K562 (cell line): Measurements from ENCODE around the gene PSMA5. TPM values are rescaled to one million over a fixed set of nuclear protein-coding genes. Genes with fewer than 3 reads are reported as not detected.
A peak's percentile ranks its signal among the peaks of the same experiment; 100 is the strongest.

Experiments
- DNMT1 ChIP-seq: fragments of 450-650 bp; IDR thresholded peaks from 2 replicates; pipeline ENCODE4 v1.6.1; 2016; ENCODE audit warnings: antibody characterized with exemption, mild to moderate bottlenecking
- DPF2 ChIP-seq: fragments of 450-650 bp; IDR thresholded peaks from 2 replicates; pipeline ENCODE4 v1.6.1; 2016
- EGR1 ChIP-seq: fragments of 450-650 bp; conservative IDR thresholded peaks from 2 replicates; pipeline ENCODE4 v1.6.1; 2017; ENCODE audit warnings: mild to moderate bottlenecking
- LARP7 ChIP-seq: fragments of 450-650 bp; IDR thresholded peaks from 2 replicates; pipeline ENCODE4 v1.6.1; 2016
- NFE2 ChIP-seq: IDR thresholded peaks from 2 replicates; pipeline ENCODE4 v1.6.1; 2014; ENCODE audit warnings: antibody characterized with exemption, low read depth
- NR1H2 ChIP-seq: sonication (generic); formaldehyde crosslinking; IDR thresholded peaks from 2 replicates; pipeline ENCODE4 v1.4.0; 2020; ENCODE audit warnings: mild to moderate bottlenecking, missing genetic modification reagents
- RFX5 ChIP-seq: IDR thresholded peaks from 2 replicates; pipeline ENCODE4 v1.6.1; 2011; ENCODE audit warnings: low read depth, mild to moderate bottlenecking, improper control_type of control experiment, low read length
- TCF3 ChIP-seq: sonication (generic); formaldehyde crosslinking; IDR thresholded peaks from 2 replicates; pipeline ENCODE4 v1.4.0; 2020; ENCODE audit warnings: mild to moderate bottlenecking, missing genetic modification reagents
- polyA plus RNA-seq, 8 experiments: library from polyadenylated mRNA; depleted of rRNA in 4 of 8; stranded (reverse) in 5 of 8; unstranded in 3 of 8; fragments of >200 nt; fragmentation: Nextera tagmentation in 2 of 8; fragmentation: Illumina TruSeq in 1 of 8; extraction: Ambion mirVana in 2 of 8; extraction: Trizol in 1 of 8; gene quantifications; 2 replicates each; pipeline versions ENCODE4 v1.2.1 to v1.2.3, GENCODE V29; 2011 to 2014; ENCODE audit warnings: inconsistent platforms in 1 of 8, missing spikeins in 1 of 8
- total RNA-seq, 7 experiments: library from RNA; depleted of rRNA in 6 of 7; stranded (reverse); fragments of >200 nt in 6 of 7; fragmentation: Illumina TruSeq in 2 of 7; extraction: Trizol in 2 of 7; gene quantifications; 2 replicates each; pipeline versions ENCODE4 v1.2.1 to v1.2.3, GENCODE V29; 2011 to 2021; ENCODE audit warnings: low replicate concordance in 1 of 7
- TF ChIP-seq, protein P1 (sequence below): fragments of 250-450 bp; sonication (Bioruptor Pico); IDR thresholded peaks from 2 replicates; pipeline ENCODE4 v1.4.0; 2020; ENCODE audit warnings: mild to moderate bottlenecking, moderate library complexity
- TF ChIP-seq, protein P2 (sequence below): fragments of 250-450 bp; sonication (Bioruptor Pico); IDR thresholded peaks from 2 replicates; pipeline ENCODE4 v1.8.0; 2021; ENCODE audit warnings: mild to moderate bottlenecking, moderate library complexity
- TF ChIP-seq, protein P3 (sequence below): fragments of 250-450 bp; sonication (Bioruptor Pico); IDR thresholded peaks from 2 replicates; pipeline ENCODE4 v1.8.0; 2021; ENCODE audit warnings: borderline replicate concordance, mild to moderate bottlenecking, moderate library complexity; ENCODE audit not compliant: poor library complexity, severe bottlenecking
- TF ChIP-seq, protein P4 (sequence below): fragments of 250-450 bp; sonication (Bioruptor Pico); IDR thresholded peaks from 2 replicates; pipeline ENCODE4 v1.5.0; 2021
- TF ChIP-seq, protein P5 (sequence below): fragments of 200-800 bp; sonication (Bioruptor generic); IDR thresholded peaks from 2 replicates; pipeline ENCODE4 v1.6.1; 2017; ENCODE audit warnings: missing genetic modification characterization, missing compliant biosample characterization
- TF ChIP-seq, protein P6 (sequence below): IDR thresholded peaks from 2 replicates; pipeline ENCODE4 v1.6.1; 2011; ENCODE audit not compliant: insufficient read length; ENCODE audit errors: extremely low read depth
- TF ChIP-seq, protein P7 (sequence below), 2 experiments: IDR thresholded peaks in 1 of 2; conservative IDR thresholded peaks in 1 of 2; 2 replicates each; pipeline ENCODE4 v1.6.1; 2016; ENCODE audit warnings: low read depth in 2 of 2, mild to moderate bottlenecking in 1 of 2, missing compliant biosample characterization in 1 of 2, missing genetic modification characterization in 1 of 2, moderate library complexity in 1 of 2

The PSMA5 gene
- total and polyA plus RNA-seq, 9 of the 15 experiments (the other 6 are each of a cell fraction or from before 2014, with no cell fraction given) = 82.6 to 542 (median 287) TPM

DNA sequence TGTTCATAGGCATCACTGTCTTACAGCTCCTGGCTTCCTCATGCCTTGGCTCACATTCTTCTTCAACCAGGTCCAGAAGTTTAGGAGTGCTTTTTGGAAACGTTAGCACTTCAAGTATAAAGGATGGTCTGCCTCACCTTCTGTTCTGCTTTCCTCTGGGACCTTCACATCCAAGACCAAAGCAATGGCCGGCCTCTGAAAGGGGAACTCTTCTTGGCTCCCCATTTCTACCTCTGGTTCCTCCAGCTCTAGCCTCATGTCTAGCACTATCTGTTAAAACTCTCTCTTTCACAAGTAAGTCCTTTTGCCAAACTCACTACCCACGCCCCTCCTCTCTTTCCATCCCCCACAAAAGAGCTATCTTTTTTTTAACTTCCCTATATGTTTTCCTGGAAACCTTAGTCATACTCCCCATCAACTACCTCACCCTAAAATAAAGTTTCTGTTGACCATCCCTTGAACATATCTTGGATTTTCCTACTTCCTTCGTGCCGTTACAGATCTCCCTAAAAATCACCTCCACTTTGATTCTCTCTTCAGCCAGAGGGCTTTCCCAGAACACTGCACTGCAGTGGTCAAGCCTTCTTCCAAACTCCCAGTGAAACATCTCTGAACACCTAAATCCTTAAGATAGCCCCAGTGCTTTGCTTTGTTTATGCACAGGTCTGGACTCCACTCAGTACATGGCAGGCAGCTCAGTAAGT lies 36.5 kb downstream of the PSMA5 start (continued):
- TF ChIP-seq, protein P1, sequence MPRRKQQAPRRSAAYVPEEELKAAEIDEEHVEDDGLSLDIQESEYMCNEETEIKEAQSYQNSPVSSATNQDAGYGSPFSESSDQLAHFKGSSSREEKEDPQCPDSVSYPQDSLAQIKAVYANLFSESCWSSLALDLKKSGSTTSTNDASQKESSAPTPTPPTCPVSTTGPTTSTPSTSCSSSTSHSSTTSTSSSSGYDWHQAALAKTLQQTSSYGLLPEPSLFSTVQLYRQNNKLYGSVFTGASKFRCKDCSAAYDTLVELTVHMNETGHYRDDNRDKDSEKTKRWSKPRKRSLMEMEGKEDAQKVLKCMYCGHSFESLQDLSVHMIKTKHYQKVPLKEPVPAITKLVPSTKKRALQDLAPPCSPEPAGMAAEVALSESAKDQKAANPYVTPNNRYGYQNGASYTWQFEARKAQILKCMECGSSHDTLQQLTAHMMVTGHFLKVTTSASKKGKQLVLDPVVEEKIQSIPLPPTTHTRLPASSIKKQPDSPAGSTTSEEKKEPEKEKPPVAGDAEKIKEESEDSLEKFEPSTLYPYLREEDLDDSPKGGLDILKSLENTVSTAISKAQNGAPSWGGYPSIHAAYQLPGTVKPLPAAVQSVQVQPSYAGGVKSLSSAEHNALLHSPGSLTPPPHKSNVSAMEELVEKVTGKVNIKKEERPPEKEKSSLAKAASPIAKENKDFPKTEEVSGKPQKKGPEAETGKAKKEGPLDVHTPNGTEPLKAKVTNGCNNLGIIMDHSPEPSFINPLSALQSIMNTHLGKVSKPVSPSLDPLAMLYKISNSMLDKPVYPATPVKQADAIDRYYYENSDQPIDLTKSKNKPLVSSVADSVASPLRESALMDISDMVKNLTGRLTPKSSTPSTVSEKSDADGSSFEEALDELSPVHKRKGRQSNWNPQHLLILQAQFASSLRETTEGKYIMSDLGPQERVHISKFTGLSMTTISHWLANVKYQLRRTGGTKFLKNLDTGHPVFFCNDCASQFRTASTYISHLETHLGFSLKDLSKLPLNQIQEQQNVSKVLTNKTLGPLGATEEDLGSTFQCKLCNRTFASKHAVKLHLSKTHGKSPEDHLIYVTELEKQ (CRISPR knock-in tag) = 0 out of 2 replicates have a peak, but pooled peaks have one; percentile 19
- TF ChIP-seq, protein P2, sequence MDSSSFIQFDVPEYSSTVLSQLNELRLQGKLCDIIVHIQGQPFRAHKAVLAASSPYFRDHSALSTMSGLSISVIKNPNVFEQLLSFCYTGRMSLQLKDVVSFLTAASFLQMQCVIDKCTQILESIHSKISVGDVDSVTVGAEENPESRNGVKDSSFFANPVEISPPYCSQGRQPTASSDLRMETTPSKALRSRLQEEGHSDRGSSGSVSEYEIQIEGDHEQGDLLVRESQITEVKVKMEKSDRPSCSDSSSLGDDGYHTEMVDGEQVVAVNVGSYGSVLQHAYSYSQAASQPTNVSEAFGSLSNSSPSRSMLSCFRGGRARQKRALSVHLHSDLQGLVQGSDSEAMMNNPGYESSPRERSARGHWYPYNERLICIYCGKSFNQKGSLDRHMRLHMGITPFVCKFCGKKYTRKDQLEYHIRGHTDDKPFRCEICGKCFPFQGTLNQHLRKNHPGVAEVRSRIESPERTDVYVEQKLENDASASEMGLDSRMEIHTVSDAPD (CRISPR knock-in tag) = no peak
- TF ChIP-seq DPF2 (peak; percentile 98), DNMT1 (no peak), NFE2 (peak; percentile 93), LARP7 (peak; percentile 74; the same call in 1 of the 2 replicates), NR1H2 (CRISPR knock-in tag) (no peak), TCF3 (CRISPR knock-in tag) (peak; percentile 60), EGR1 (peak; percentile 92), RFX5 (no peak)
- TF ChIP-seq, protein P3, sequence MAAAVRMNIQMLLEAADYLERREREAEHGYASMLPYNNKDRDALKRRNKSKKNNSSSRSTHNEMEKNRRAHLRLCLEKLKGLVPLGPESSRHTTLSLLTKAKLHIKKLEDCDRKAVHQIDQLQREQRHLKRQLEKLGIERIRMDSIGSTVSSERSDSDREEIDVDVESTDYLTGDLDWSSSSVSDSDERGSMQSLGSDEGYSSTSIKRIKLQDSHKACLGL (CRISPR knock-in tag) = no peak
- TF ChIP-seq, protein P4, sequence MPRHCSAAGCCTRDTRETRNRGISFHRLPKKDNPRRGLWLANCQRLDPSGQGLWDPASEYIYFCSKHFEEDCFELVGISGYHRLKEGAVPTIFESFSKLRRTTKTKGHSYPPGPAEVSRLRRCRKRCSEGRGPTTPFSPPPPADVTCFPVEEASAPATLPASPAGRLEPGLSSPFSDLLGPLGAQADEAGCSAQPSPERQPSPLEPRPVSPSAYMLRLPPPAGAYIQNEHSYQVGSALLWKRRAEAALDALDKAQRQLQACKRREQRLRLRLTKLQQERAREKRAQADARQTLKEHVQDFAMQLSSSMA (CRISPR knock-in tag) = no peak
- TF ChIP-seq, protein P5, sequence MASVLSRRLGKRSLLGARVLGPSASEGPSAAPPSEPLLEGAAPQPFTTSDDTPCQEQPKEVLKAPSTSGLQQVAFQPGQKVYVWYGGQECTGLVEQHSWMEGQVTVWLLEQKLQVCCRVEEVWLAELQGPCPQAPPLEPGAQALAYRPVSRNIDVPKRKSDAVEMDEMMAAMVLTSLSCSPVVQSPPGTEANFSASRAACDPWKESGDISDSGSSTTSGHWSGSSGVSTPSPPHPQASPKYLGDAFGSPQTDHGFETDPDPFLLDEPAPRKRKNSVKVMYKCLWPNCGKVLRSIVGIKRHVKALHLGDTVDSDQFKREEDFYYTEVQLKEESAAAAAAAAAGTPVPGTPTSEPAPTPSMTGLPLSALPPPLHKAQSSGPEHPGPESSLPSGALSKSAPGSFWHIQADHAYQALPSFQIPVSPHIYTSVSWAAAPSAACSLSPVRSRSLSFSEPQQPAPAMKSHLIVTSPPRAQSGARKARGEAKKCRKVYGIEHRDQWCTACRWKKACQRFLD (CRISPR knock-in tag) = peak; percentile 68; the same call in 1 of the 2 replicates
- TF ChIP-seq, protein P6, sequence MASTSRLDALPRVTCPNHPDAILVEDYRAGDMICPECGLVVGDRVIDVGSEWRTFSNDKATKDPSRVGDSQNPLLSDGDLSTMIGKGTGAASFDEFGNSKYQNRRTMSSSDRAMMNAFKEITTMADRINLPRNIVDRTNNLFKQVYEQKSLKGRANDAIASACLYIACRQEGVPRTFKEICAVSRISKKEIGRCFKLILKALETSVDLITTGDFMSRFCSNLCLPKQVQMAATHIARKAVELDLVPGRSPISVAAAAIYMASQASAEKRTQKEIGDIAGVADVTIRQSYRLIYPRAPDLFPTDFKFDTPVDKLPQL = no peak
- TF ChIP-seq, protein P7, sequence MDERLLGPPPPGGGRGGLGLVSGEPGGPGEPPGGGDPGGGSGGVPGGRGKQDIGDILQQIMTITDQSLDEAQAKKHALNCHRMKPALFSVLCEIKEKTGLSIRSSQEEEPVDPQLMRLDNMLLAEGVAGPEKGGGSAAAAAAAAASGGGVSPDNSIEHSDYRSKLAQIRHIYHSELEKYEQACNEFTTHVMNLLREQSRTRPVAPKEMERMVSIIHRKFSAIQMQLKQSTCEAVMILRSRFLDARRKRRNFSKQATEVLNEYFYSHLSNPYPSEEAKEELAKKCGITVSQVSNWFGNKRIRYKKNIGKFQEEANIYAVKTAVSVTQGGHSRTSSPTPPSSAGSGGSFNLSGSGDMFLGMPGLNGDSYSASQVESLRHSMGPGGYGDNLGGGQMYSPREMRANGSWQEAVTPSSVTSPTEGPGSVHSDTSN (CRISPR knock-in tag; IDR thresholded peaks at IDR 0.05; ENCODE audit: low read depth) = no peak
- TF ChIP-seq, protein P7 (tag; conservative IDR thresholded peaks at IDR 0.05; ENCODE audit: low read depth) = 0 out of 2 replicates have a peak, but pooled peaks have one; percentile 6
